IMR-90 (cell line): Measurements from ENCODE around the gene ADCY4.

ENCODE experiments used
- CEBPB ChIP-seq: IDR thresholded peaks from 2 replicates; pipeline ENCODE4 v1.6.1; 2012; ENCODE audit warnings: low read depth, low read length, improper control_type of control experiment
- CTCF ChIP-seq: conservative IDR thresholded peaks from 2 replicates; pipeline ENCODE4 v1.5.1; 2012; ENCODE audit warnings: mild to moderate bottlenecking, low read depth, low read length, improper control_type of control experiment
- FOS ChIP-seq: fragments of 150-350 bp; IDR thresholded peaks from 2 replicates; pipeline ENCODE4 v1.6.1; 2016; ENCODE audit warnings: low read depth, low read length
- MAFK ChIP-seq: IDR thresholded peaks from 2 replicates; pipeline ENCODE4 v1.6.1; 2012; ENCODE audit warnings: low read depth, low read length, improper control_type of control experiment
- MXI1 ChIP-seq: IDR thresholded peaks from 2 replicates; pipeline ENCODE4 v1.6.1; 2012; ENCODE audit warnings: low read depth, mild to moderate bottlenecking, low read length, moderate library complexity, borderline replicate concordance
- POLR2A ChIP-seq: IDR thresholded peaks from 2 replicates; pipeline ENCODE4 v1.6.1; 2012; ENCODE audit warnings: mild to moderate bottlenecking, low read depth, low read length
- RAD21 ChIP-seq: IDR thresholded peaks from 2 replicates; pipeline ENCODE4 v1.6.1; 2012; ENCODE audit warnings: low read length, improper control_type of control experiment

GRCh38 chr14:24280797-24281460 lies 53.9 kb downstream of the ADCY4 start:
- TF ChIP-seq CTCF (no peak), RAD21 (no peak), FOS (no peak), POLR2A (no peak), CEBPB (no peak), MXI1 (no peak), MAFK (no peak)
